Caco-2 (cell line): ENCODE data around the gene NFE2L1. TPM values are rescaled to one million over a fixed set of nuclear protein-coding genes. Genes with fewer than 3 reads are reported as not detected.
A peak's percentile ranks its signal among the peaks of the same experiment; 100 is the strongest.

Source experiments
- BruUV-seq: library from RNA; stranded (reverse); fragments of 400-500 nt; replicated peaks from 2 replicates; lab custom pipeline; 2021; lab: Mats Ljungman, UMichigan
- CTCF ChIA-PET: fragments of 300-600 bp; sonication (Branson Sonifier 250); formaldehyde crosslinking; loops from one replicate; lab custom pipeline; 2022; ENCODE audit warnings: antibody characterized with exemption; lab: Charles Lee
- POLR2A ChIA-PET: fragments of 300-600 bp; sonication (Branson Sonifier 250); formaldehyde crosslinking; loops from one replicate; lab custom pipeline; 2022; ENCODE audit warnings: antibody characterized with exemption; lab: Charles Lee
- DNase-seq, 2 experiments: peaks; one replicate each; pipeline versions ENCODE4 v3.0.0 to v3.0.0-alpha.2; 2020 to 2022
- H3K27me3 ChIP-seq: replicated peaks from 2 replicates; pipeline ENCODE4 v1.6.0; 2011; ENCODE audit warnings: low read length; ENCODE audit not compliant: control insufficient read depth, insufficient read depth
- H3K36me3 ChIP-seq: 2 replicates; pipeline ENCODE4 v1.5.1; 2011; ENCODE audit warnings: low read length; ENCODE audit not compliant: control insufficient read depth, insufficient read depth
- H3K4me1 ChIP-seq: fragments of 250-450 bp; sonication (Bioruptor Pico); 2 replicates; pipeline ENCODE4 v1.5.1; 2020; ENCODE audit warnings: mild to moderate bottlenecking
- H3K4me3 ChIP-seq: 2 replicates; pipeline ENCODE4 v1.5.1; 2011; ENCODE audit warnings: low read depth, mild to moderate bottlenecking, control low read depth, low read length
- H3K9me3 ChIP-seq: fragments of 250-450 bp; sonication (Bioruptor Pico); 2 replicates; pipeline ENCODE4 v1.5.1; 2020; ENCODE audit warnings: mild to moderate bottlenecking, moderate library complexity
- H3K27ac Mint-ChIP-seq: one replicate; pipeline ENCODE4 v1.8.0; 2022; ENCODE audit warnings: mixed read lengths; ENCODE audit not compliant: unreplicated experiment
- H3K27me3 Mint-ChIP-seq: one replicate; pipeline ENCODE4 v1.8.0; 2022; ENCODE audit warnings: mixed read lengths; ENCODE audit not compliant: insufficient read depth, unreplicated experiment
- H3K36me3 Mint-ChIP-seq: one replicate; pipeline ENCODE4 v1.8.0; 2022; ENCODE audit warnings: mild to moderate bottlenecking, mixed read lengths; ENCODE audit not compliant: insufficient read depth, unreplicated experiment
- H3K4me1 Mint-ChIP-seq: one replicate; pipeline ENCODE4 v1.8.0; 2022; ENCODE audit warnings: low read depth, mixed read lengths; ENCODE audit not compliant: unreplicated experiment
- H3K4me3 Mint-ChIP-seq: one replicate; pipeline ENCODE4 v1.8.0; 2022; ENCODE audit warnings: mild to moderate bottlenecking, moderate library complexity, mixed read lengths; ENCODE audit not compliant: unreplicated experiment
- H3K9me3 Mint-ChIP-seq: one replicate; pipeline ENCODE4 v1.8.0; 2022; ENCODE audit warnings: mixed read lengths; ENCODE audit not compliant: unreplicated experiment
- intact Hi-C: fragments of 100-400 bp; cut with micrococcal nuclease; formaldehyde crosslinking; loops from one replicate; pipeline ENCODE4 v1.10.0; 2022; ENCODE audit not compliant: unreplicated experiment
- total RNA-seq: library from RNA; stranded (reverse); gene quantifications from 2 replicates; pipeline ENCODE4 v1.2.3, GENCODE V29; 2022
- TF ChIP-seq, protein P1 (sequence below), 2 experiments: fragments of 200-600 bp in 1 of 2; IDR thresholded peaks; 1 replicate in 1 of 2; 2 replicates in 1 of 2; pipeline versions ENCODE4 v1.5.1 to v1.8.0; 2011 to 2022; ENCODE audit warnings: antibody characterized with exemption in 1 of 2, control low read depth in 1 of 2, inconsistent platforms in 1 of 2, low read depth in 1 of 2, low read length in 1 of 2, mild to moderate bottlenecking in 1 of 2, moderate library complexity in 1 of 2; ENCODE audit not compliant: insufficient read depth in 1 of 2, severe bottlenecking in 1 of 2, unreplicated experiment in 1 of 2

NFE2L1 gene
- total RNA-seq, 1 experiment from 2014 or later = 356 TPM

DNA sequence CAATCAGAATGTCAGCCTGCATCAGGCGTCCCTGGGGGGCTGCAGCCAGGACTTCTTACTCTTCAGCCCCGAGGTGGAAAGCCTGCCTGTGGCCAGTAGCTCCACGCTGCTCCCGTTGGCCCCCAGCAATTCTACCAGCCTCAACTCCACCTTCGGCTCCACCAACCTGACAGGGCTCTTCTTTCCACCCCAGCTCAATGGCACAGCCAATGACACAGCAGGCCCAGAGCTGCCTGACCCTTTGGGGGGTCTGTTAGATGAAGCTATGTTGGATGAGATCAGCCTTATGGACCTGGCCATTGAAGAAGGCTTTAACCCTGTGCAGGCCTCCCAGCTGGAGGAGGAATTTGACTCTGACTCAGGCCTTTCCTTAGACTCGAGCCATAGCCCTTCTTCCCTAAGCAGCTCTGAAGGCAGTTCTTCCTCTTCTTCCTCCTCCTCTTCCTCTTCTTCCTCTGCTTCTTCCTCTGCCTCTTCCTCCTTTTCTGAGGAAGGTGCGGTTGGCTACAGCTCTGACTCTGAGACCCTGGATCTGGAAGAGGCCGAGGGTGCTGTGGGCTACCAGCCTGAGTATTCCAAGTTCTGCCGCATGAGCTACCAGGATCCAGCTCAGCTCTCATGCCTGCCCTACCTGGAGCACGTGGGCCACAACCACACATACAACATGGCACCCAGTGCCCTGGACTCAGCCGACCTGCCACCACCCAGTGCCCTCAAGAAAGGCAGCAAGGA is 10.4 kb downstream of the NFE2L1 start:
- intact Hi-C loops = no loop called here
- H3K27me3 ChIP-seq = no peaks in the 10 kb centered on the region
- POLR2A ChIA-PET = interaction anchor here (4.2 kb wide), 1 partner anchor 10 kb away, joined by 27 read pairs; the partner anchor contains the start of gene NFE2L1
- Mint-ChIP-seq H3K9me3 (no peaks in the 10 kb centered on the region), H3K27ac (peak overlapping the region; percentile 65), H3K36me3 (peaks cover 91% of the 10 kb centered on the region), H3K27me3 (no peaks in the 10 kb centered on the region), H3K4me1 (peaks cover 33% of the 10 kb centered on the region), H3K4me3 (no peak overlapping the region)
- no TSS peak for BruUV-seq
- H3K36me3 ChIP-seq = peaks cover 29% of the 10 kb centered on the region
- no peak overlapping the region for H3K4me3 ChIP-seq
- H3K9me3 ChIP-seq = no peaks in the 10 kb centered on the region
- CTCF ChIA-PET = interaction anchor here (0.6 to 2.3 kb wide), 8 partner anchors 10 to 808 kb away, joined by 3 to 17 read pairs (median 4); partner anchors contain the start of genes CDK5RAP3, NFE2L1 and SNX11
- DNase-seq = no peak
- H3K4me1 ChIP-seq = peaks cover 14% of the 10 kb centered on the region
- TF ChIP-seq, protein P1, sequence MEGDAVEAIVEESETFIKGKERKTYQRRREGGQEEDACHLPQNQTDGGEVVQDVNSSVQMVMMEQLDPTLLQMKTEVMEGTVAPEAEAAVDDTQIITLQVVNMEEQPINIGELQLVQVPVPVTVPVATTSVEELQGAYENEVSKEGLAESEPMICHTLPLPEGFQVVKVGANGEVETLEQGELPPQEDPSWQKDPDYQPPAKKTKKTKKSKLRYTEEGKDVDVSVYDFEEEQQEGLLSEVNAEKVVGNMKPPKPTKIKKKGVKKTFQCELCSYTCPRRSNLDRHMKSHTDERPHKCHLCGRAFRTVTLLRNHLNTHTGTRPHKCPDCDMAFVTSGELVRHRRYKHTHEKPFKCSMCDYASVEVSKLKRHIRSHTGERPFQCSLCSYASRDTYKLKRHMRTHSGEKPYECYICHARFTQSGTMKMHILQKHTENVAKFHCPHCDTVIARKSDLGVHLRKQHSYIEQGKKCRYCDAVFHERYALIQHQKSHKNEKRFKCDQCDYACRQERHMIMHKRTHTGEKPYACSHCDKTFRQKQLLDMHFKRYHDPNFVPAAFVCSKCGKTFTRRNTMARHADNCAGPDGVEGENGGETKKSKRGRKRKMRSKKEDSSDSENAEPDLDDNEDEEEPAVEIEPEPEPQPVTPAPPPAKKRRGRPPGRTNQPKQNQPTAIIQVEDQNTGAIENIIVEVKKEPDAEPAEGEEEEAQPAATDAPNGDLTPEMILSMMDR (IDR thresholded peaks at IDR 0.05; ENCODE audit: insufficient read depth in 1 of 2, low read depth in 1 of 2, low read length in 1 of 2, severe bottlenecking in 1 of 2, unreplicated experiment in 1 of 2) = no peak

DNA sequence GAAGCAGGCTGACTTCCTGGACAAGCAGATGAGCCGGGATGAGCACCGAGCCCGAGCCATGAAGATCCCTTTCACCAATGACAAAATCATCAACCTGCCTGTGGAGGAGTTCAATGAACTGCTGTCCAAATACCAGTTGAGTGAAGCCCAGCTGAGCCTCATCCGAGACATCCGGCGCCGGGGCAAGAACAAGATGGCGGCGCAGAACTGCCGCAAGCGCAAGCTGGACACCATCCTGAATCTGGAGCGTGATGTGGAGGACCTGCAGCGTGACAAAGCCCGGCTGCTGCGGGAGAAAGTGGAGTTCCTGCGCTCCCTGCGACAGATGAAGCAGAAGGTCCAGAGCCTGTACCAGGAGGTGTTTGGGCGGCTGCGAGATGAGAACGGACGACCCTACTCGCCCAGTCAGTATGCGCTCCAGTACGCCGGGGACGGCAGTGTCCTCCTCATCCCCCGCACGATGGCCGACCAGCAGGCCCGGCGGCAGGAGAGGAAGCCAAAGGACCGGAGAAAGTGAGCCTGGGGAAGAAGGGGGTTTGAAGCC is 11.0 kb downstream of the NFE2L1 start:
- Mint-ChIP-seq H3K36me3 (peaks cover 94% of the 10 kb centered on the region), H3K4me3 (no peak overlapping the region), H3K4me1 (peaks cover 38% of the 10 kb centered on the region), H3K27ac (peak overlapping the region; percentile 65), H3K9me3 (no peaks in the 10 kb centered on the region), H3K27me3 (no peaks in the 10 kb centered on the region)
- intact Hi-C loops = no loop called here
- DNase-seq = no peak
- TF ChIP-seq, protein P1 (IDR thresholded peaks at IDR 0.05; ENCODE audit: insufficient read depth in 1 of 2, low read depth in 1 of 2, low read length in 1 of 2, severe bottlenecking in 1 of 2, unreplicated experiment in 1 of 2) = no peak
- CTCF ChIA-PET = interaction anchor here (1.2 to 2.3 kb wide), 4 partner anchors 9 to 88 kb away, joined by 3 to 17 read pairs (median 8); partner anchors contain the start of genes CDK5RAP3 and NFE2L1
- H3K4me3 ChIP-seq = no peak overlapping the region
- no peaks in the 10 kb centered on the region for H3K9me3 ChIP-seq
- H3K27me3 ChIP-seq = no peaks in the 10 kb centered on the region
- BruUV-seq = no TSS peak
- peaks cover 14% of the 10 kb centered on the region for H3K4me1 ChIP-seq
- POLR2A ChIA-PET = interaction anchor here (4.2 kb wide), 1 partner anchor 11 kb away, joined by 27 read pairs; the partner anchor contains the start of gene NFE2L1
- H3K36me3 ChIP-seq = peaks cover 25% of the 10 kb centered on the region

DNA sequence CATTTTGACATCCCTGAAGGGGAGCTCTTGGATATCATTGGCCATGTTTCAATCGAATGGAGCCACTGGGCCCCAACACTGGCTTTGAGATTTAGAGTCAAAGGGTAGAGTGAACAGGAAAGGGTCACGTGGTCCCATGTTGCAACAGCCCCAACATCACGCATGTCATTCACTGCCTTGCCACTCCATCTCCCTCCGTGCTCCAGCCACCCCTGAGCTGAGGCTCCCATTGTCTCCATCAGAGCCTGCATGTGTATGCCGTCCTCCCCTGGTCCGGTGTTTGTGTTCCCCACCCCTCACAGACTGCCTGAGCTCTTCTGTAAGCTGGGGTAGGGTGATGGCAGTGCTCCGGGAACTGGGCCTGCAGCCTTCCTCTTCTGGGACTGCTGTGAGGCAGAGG is 12.1 kb downstream of the NFE2L1 start:
- Histone ChIP-seq H3K4me1 (peaks cover 8% of the 10 kb centered on the region), H3K36me3 (peaks cover 25% of the 10 kb centered on the region), H3K4me3 (no peak overlapping the region), H3K9me3 (no peaks in the 10 kb centered on the region), H3K27me3 (no peaks in the 10 kb centered on the region)
- ChIA-PET CTCF (interaction anchor here (0.6 to 1.3 kb wide), 4 partner anchors 8 to 987 kb away, joined by 3 to 11 read pairs (median 4); no protein-coding TSS in a partner anchor), POLR2A (interaction anchor here (2.4 kb wide), 1 partner anchor 12 kb away, joined by 26 read pairs; the partner anchor contains the start of gene NFE2L1)
- Mint-ChIP-seq H3K9me3 (no peaks in the 10 kb centered on the region), H3K27me3 (no peaks in the 10 kb centered on the region), H3K36me3 (peaks cover 96% of the 10 kb centered on the region), H3K27ac (peak overlapping the region; percentile 65), H3K4me3 (peak overlapping the region; percentile 13), H3K4me1 (peaks cover 43% of the 10 kb centered on the region)
- DNase-seq = no peak
- TSS peak; percentile 29 for BruUV-seq
- TF ChIP-seq, protein P1 (IDR thresholded peaks at IDR 0.05; ENCODE audit: insufficient read depth in 1 of 2, low read depth in 1 of 2, low read length in 1 of 2, severe bottlenecking in 1 of 2, unreplicated experiment in 1 of 2) = no peak
- intact Hi-C loops = no loop called here
